Muscle layer of colon (tissue), 2 donors: ENCODE measurements around the gene NFIX.

Source experiments
- H3K27ac ChIP-seq: one replicate; pipeline ENCODE4 v1.7.0; 2013; ENCODE audit warnings: low read depth, mild to moderate bottlenecking, low read length, moderate library complexity
- H3K27me3 ChIP-seq, 2 donors: one replicate each; pipeline ENCODE4 v1.7.0; 2013; ENCODE audit warnings: low read length in 2 of 2, mild to moderate bottlenecking in 2 of 2; ENCODE audit not compliant: insufficient read depth in 2 of 2, control insufficient read depth in 1 of 2
- H3K36me3 ChIP-seq: one replicate; pipeline ENCODE4 v1.7.0; 2013; ENCODE audit warnings: mild to moderate bottlenecking, low read length; ENCODE audit not compliant: insufficient read depth
- H3K4me1 ChIP-seq: one replicate; pipeline ENCODE4 v1.7.0; 2013; ENCODE audit warnings: mild to moderate bottlenecking, low read length; ENCODE audit not compliant: insufficient read depth
- H3K4me3 ChIP-seq, 2 donors: one replicate each; pipeline ENCODE4 v1.7.0; 2013; ENCODE audit warnings: low read length in 2 of 2, low read depth in 1 of 2, mild to moderate bottlenecking in 1 of 2, moderate library complexity in 1 of 2
- H3K9ac ChIP-seq: one replicate; pipeline ENCODE4 v1.7.0; 2013; ENCODE audit warnings: low read length
- H3K9me3 ChIP-seq: one replicate; pipeline ENCODE4 v1.7.0; 2013; ENCODE audit warnings: mild to moderate bottlenecking, low read length
- donor health status: abdominal sarcoma.
- donor health status: Adenocarcinoma of cecum.

NFIX gene

DNA sequence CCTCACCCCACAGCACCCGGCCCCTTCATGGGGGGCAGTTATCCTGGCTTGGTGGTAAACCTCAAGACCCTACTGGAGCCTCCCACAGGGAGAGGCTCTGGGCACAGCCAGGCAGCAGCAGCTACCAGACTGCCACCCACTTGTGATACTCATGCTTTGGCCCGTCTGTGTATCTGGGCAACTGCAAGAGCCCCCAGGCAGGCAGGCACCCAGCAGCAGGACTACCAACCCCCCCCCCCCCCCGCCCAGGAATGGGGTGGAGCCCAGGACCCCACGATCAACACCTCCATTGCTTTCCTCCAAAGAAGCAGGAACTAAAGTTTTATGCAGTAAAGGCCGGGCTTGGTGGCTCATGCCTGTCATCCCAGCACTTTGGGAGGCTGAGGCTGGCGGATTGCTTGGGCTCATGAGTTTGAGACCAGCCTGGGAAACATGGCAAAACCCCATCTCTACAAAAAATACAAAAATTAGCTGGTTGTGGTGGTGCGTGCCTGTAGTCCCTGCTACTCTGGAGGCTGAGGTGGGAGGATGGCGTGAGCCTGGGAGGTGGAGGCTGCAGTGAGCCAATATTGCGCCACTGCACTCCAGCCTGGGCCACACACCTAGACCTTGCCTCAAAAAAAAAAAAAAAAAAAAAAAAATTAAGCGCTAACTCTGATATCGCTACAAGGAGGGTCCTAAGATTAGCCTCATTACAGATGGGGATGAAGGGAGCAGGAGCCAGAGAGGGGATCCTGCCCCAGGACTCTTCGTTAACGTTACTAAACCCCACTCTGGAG is 108.5 kb downstream of the NFIX start:
- H3K27me3 ChIP-seq, result no peaks in the 10 kb centered on the region
- peak overlapping the region; percentile 45 for H3K9ac ChIP-seq
- H3K36me3 ChIP-seq, result peaks cover 5% of the 10 kb centered on the region
- H3K4me3 ChIP-seq, result no peak overlapping the region
- no peaks in the 10 kb centered on the region for H3K9me3 ChIP-seq
- peak overlapping the region; percentile 54 for H3K27ac ChIP-seq
- peaks cover 27% of the 10 kb centered on the region for H3K4me1 ChIP-seq

DNA sequence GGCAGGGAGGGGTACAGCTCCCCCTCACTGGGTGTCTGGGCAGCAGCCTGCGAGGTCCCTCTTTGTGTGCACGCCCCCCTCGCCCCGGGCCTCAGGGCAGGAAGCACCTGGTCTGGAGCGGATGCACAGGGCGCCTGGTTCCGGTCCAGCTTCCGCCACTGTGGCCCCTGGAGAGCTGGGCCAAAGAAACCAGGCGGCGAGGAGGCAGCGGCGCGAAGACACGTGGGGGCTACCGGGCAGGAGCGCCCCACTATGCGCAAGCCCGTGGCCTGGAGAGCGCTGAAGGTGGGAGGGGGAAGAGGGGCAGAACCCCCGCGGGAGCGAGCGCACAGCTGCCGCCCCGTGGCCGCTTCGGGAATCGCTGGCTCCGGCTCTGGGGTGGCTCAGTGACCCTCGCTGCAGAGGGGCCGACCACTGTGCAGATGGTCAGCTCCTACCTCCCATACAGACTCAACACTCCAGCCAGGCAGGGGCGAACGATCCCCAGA is 109.1 kb downstream of the NFIX start:
- no peaks in the 10 kb centered on the region for H3K9me3 ChIP-seq
- no peak overlapping the region for H3K4me3 ChIP-seq
- peaks cover 23% of the 10 kb centered on the region for H3K4me1 ChIP-seq
- H3K36me3 ChIP-seq, result peaks cover 5% of the 10 kb centered on the region
- H3K9ac ChIP-seq, result no peak overlapping the region
- no peaks in the 10 kb centered on the region for H3K27me3 ChIP-seq
- no peak overlapping the region for H3K27ac ChIP-seq

DNA sequence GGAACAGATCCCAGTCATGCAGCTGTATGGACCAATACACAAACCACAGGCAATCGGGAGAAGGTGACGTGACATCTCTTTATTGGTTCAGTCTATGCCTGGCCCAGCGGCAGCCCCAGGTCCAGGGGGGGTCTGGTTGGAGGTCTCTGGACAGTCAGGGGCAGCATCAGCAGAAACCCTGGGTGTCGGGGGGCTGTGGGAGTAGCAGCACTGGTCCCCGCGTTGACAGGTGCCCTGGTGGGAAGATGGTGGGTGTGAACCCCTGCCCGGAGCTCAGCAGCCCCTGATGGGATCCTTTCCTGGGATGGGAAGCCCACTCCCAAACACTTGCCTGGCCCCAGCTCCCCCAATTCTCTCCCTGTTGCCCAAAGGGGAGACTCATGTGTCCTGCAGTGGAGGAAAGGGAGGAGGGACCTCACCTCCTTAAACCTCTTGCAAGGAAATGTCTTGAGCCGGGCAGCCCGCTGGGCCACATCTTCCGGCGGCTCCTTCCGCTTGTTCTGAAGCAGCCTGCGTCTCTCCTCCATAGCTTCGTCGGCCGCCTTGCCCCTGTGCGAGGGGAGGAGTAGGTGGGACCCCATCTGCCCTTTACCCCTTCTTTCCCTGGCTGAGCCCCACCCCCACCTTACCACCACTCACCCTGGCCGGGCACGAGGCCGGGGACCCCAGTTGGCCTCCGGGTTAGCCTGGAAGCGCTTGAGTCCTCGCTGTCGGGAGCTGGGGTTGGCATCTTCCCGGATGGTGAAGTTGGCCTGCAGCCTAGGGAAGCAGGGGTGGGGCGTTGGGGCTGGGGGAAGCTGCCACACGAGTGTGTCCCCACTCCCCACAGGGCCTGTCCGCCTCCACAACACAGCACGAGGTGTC is 109.8 kb downstream of the NFIX start:
- no peaks in the 10 kb centered on the region for H3K27me3 ChIP-seq
- H3K36me3 ChIP-seq, result peaks cover 5% of the 10 kb centered on the region
- H3K9me3 ChIP-seq, result no peaks in the 10 kb centered on the region
- H3K4me3 ChIP-seq, result no peak overlapping the region
- no peak overlapping the region for H3K9ac ChIP-seq
- peak overlapping the region; percentile 39 for H3K27ac ChIP-seq
- H3K4me1 ChIP-seq, result peaks cover 19% of the 10 kb centered on the region

DNA sequence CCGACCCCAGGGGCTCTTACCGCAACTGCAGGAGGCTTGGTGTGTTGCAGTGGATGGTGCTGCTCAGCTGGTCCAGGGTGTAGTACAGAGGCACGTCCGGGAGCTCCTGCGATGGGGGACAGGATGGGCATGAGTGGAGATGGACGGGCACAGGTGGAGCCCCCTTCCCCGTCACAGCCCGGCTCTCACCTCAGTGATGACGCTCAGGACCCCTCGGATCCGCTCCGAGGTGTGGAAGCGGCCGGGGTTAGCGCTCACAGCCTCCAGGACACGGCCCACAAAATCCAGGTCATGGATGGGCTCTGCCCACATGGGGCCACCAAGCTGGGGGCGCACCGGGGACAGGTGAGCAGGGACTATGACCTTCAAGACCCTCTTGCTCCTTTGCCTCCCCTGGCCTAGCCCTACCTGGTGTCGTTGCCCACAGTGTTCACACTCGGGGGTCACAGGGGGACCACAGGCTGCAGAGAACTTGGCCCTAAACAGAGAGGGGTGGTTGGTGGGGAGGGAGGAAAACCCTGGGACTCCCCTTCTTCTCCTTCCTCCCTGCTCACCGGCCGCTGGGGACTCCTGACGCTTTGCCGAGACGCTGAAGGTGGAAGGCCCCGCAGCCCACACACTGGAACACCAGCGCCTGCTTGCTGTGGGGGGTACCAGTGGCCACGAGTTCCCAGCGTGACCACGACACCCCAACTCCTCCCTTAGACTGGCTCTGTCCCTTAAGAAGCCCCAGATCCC is 114.3 kb downstream of the NFIX start:
- H3K27me3 ChIP-seq, result no peaks in the 10 kb centered on the region
- no peak overlapping the region for H3K27ac ChIP-seq
- no peaks in the 10 kb centered on the region for H3K9me3 ChIP-seq
- H3K36me3 ChIP-seq, result peaks cover 5% of the 10 kb centered on the region
- H3K9ac ChIP-seq, result no peak overlapping the region
- H3K4me3 ChIP-seq, result no peak overlapping the region
- H3K4me1 ChIP-seq, result no peaks in the 10 kb centered on the region

DNA sequence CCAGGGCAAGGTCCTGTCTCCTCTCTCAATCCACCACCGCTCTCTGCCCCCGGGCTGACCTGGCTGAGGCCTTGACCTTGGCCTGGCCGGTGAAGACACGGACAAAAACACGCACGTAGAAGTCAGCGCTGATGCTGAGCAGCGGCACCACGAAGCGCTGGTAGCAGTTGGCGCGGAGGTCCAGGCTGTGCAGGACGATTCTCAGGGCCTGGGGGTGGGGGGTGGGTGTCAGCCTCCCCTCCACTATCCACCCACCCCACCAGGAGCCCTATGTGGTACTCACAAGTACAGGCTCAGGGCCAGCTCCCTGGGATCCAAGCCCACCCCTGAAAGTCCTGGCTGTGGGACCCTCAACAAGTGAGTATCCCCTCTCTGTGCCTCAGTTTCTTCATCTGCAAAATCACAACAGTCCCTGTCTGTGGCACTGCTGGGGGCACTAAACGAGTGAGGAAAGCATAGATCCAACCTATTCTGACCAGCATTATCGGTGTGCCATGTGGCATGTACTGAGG is 114.9 kb downstream of the NFIX start:
- H3K27ac ChIP-seq, result no peak overlapping the region
- H3K4me3 ChIP-seq, result no peak overlapping the region
- H3K36me3 ChIP-seq, result peaks cover 9% of the 10 kb centered on the region
- no peaks in the 10 kb centered on the region for H3K9me3 ChIP-seq
- no peak overlapping the region for H3K9ac ChIP-seq
- H3K4me1 ChIP-seq, result no peaks in the 10 kb centered on the region
- H3K27me3 ChIP-seq, result no peaks in the 10 kb centered on the region

DNA sequence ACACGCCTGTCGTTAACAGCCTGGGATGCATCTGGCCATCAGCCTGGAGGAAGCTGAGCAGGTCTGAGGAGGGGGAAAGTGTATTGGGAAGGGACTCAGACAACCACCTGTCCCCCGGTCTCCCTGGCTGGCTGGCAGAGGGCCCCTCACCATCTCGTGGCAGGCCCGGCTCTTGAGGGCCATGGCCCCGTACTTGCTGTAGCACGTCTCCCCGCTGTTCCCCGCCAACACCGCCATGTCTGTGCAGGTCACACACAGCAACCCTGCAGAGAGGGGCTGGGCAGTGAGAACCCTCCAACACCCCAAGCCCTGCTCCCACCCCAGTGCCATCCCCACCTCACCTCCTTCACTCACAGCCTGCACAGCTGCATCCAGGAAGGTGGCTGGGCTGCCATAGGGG is 117.3 kb downstream of the NFIX start:
- H3K27ac ChIP-seq, result no peak overlapping the region
- no peak overlapping the region for H3K4me3 ChIP-seq
- H3K9me3 ChIP-seq, result no peaks in the 10 kb centered on the region
- no peaks in the 10 kb centered on the region for H3K27me3 ChIP-seq
- H3K4me1 ChIP-seq, result peaks cover 14% of the 10 kb centered on the region
- H3K9ac ChIP-seq, result no peak overlapping the region
- H3K36me3 ChIP-seq, result peaks cover 8% of the 10 kb centered on the region

DNA sequence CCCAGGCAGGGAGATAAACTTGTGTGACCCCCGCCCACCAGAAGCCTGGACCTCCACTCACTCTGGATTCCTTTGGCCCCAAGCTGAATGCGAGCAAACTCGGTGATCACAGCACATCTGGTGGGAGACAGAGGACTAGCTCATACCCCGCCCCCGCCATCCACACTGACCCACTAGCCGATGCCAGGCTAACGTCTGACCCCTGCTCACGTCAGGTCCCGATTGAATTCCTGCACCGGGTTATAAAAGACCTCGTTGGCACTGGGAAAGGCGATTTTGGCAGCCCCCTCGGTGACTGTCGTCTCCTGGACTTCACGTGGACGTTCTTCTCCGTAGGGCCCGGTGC is 120.6 kb downstream of the NFIX start:
- Histone ChIP-seq H3K36me3 (peaks cover 6% of the 10 kb centered on the region), H3K4me3 (peak overlapping the region; percentile 76 to 92), H3K9ac (peak overlapping the region; percentile 57), H3K9me3 (no peaks in the 10 kb centered on the region), H3K27me3 (no peaks in the 10 kb centered on the region), H3K4me1 (peaks cover 31% of the 10 kb centered on the region), H3K27ac (peak overlapping the region; percentile 81)

DNA sequence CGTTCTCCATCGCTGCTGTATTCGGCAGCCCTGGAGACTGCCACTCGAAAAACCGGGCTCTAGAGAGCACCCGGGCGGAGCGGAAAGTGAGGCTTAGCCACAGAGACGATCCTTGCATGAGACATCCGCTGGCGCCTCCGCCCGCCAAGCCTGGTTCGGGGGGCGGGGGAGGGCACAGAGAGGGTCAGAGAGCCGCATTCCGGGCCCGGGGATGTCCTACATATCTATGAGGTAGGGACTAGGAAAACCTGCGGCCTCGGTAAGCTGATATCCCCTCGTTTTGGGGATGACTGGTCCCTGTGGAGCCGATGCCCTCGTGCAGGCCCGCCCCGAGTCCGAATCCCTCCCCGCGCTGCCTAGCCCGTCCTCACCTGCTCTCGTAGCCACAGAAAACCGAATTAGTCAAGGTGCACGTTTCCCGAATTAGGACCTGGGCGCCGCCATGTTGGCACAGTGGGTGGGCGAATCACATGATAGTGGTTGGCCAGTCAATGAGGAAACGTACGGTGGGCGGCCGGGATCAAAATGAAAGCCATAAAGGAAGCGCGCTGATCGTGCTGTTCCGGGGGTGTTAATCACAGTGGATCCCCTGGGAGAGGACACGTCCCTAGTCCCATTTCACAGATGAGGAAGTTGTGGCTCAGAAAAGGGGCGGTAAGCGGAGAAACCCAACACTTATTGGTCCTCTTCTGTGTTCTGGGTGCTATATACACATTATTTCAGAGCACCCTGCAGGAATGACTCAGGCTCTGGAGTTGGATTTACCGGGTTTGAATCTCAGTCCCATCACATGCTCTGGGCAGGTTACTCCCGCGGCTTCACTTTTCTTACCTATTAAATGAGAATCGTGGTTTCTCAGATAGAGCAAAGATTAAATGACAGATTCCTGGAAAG is 121.3 kb downstream of the NFIX start, which contains the start of gene TRMT1:
Gene TRMT1, minus strand, starts transcription at position 459 of the 894 bp plus-strand sequence. Its CDS starts 341 bp downstream, at position 118.
- Histone ChIP-seq H3K27me3 (no peaks in the 10 kb centered on the region), H3K9me3 (no peaks in the 10 kb centered on the region), H3K9ac (peak within 1 kb of the TSS; percentile 57), H3K27ac (peak within 1 kb of the TSS; percentile 81), H3K4me3 (peak within 1 kb of the TSS; percentile 76 to 92), H3K36me3 (peaks cover 6% of the 10 kb centered on the region), H3K4me1 (peaks cover 31% of the 10 kb centered on the region)

DNA sequence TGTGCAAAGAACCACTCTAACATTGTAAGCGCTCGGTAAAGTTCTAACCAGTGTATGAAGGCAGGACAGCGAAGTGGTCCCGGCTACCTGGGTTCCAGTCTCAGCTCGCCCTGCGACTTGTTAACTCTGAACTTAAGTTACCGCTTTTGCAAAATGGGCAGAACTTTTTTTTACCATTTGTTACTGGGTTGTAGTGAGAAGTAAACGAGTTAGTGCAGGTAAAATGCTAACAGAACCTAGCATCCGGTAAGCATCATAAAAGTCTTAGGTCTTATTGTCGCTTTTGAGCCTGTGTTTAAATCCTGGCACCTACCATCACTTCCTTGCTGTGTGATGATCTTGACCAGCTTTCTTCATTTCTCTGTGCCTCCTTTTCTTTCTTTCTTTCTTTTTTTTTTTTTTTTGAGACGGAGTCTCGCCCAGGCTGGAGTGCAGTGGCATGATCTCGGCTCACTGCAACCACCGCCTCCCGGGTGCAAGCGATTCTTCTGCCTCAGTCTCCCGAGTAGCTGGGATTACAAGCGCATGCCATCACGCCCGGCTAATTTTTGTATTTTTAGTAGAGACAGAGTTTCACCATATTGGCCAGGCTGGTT is 122.0 kb downstream of the NFIX start:
- H3K27ac ChIP-seq, result peak overlapping the region; percentile 81
- peaks cover 6% of the 10 kb centered on the region for H3K36me3 ChIP-seq
- no peaks in the 10 kb centered on the region for H3K9me3 ChIP-seq
- peak overlapping the region; percentile 76 to 92 for H3K4me3 ChIP-seq
- peaks cover 31% of the 10 kb centered on the region for H3K4me1 ChIP-seq
- no peak overlapping the region for H3K9ac ChIP-seq
- H3K27me3 ChIP-seq, result no peaks in the 10 kb centered on the region

DNA sequence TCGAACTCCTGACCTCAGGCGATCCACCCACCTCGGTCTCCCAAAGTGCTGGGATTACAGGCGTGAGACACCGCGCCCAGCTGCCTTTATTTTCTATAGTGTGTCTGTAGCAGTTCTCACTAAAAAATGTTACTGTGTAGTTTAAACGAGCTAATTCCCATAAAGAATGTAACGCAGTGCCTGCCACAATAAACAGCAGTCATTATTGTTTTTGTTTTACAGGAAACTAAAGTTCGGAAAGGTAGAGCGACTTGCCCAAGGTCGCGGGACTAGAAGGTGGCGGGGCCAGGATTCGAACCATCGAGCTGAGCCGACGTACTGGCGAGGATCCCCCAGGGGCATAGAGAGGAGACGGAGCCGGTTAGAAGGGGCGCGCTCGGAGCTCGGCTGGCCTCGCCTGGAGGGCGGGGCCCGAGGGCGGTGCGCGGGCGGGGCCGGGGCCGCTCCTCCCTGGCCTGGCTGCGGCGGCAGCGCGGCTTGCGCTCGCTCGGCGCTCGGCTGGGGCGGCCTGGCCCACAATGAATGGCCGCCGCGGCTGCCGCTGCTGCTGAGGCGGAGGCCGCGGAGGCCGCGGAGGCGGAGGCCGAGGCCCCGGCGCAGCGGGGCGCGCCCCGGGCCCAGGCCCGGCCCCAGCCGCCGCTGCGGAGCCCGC is 122.6 kb downstream of the NFIX start, which contains the start of gene NACC1:
Gene NACC1, plus strand, starts transcription at position 493 of the 652 bp plus-strand sequence. CDS start 16,944 bp downstream, outside the sequence.
- peak within 1 kb of the TSS; percentile 81 for H3K27ac ChIP-seq
- peaks cover 6% of the 10 kb centered on the region for H3K36me3 ChIP-seq
- H3K9ac ChIP-seq, result peak within 1 kb of the TSS; percentile 49
- no peaks in the 10 kb centered on the region for H3K9me3 ChIP-seq
- H3K27me3 ChIP-seq, result no peaks in the 10 kb centered on the region
- peak within 1 kb of the TSS; percentile 90 to 92 for H3K4me3 ChIP-seq
- H3K4me1 ChIP-seq, result peaks cover 31% of the 10 kb centered on the region
